Epithelial cell of esophagus (primary cell): ENCODE data around the gene LPP.

Experiments used
- DNase-seq: peaks from one replicate; pipeline ENCODE4 v3.0.0; 2010; ENCODE audit warnings: low read depth
- H3K4me3 ChIP-seq: 2 replicates; pipeline ENCODE4 v1.5.1; 2011; ENCODE audit warnings: mild to moderate bottlenecking, low read length, control low read depth
- TF ChIP-seq, protein P1 (sequence below): IDR thresholded peaks from 2 replicates; pipeline ENCODE4 v1.5.1; 2011; ENCODE audit warnings: low read depth, mild to moderate bottlenecking, low read length, control low read depth, inconsistent platforms; ENCODE audit not compliant: insufficient read depth; ENCODE audit errors: missing control alignments

The LPP gene

GRCh38 chr3:188137051-188137450 lies 16.9 kb upstream of the LPP start:
- TF ChIP-seq, protein P1, sequence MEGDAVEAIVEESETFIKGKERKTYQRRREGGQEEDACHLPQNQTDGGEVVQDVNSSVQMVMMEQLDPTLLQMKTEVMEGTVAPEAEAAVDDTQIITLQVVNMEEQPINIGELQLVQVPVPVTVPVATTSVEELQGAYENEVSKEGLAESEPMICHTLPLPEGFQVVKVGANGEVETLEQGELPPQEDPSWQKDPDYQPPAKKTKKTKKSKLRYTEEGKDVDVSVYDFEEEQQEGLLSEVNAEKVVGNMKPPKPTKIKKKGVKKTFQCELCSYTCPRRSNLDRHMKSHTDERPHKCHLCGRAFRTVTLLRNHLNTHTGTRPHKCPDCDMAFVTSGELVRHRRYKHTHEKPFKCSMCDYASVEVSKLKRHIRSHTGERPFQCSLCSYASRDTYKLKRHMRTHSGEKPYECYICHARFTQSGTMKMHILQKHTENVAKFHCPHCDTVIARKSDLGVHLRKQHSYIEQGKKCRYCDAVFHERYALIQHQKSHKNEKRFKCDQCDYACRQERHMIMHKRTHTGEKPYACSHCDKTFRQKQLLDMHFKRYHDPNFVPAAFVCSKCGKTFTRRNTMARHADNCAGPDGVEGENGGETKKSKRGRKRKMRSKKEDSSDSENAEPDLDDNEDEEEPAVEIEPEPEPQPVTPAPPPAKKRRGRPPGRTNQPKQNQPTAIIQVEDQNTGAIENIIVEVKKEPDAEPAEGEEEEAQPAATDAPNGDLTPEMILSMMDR = no peak
- H3K4me3 ChIP-seq = no peak overlapping the region
- no peak for DNase-seq

DNA sequence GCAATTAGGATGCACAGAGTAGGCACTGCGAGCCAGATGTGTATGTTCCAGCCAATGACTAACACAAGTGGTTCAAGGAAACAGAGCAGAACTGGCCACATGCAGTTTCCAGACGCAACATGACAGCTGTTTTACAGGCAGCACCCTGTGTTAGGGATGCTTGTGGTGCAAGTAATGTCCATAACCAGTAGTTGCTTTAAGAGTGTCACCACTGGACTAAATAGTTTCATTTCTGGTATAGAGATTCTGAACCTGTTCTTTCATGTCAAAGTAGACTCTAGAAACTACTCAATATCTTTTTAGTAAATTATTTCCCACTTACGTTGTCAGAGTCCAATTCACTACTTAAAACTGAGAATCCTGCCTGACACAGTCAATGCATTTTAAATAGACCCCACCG lies 14.5 kb upstream of the LPP start:
- TF ChIP-seq, protein P1 = no peak
- no peak overlapping the region for H3K4me3 ChIP-seq
- DNase-seq = no peak

GRCh38 chr3:188146219-188146618 lies 7.7 kb upstream of the LPP start:
- no peak for DNase-seq
- TF ChIP-seq, protein P1 = no peak
- no peak overlapping the region for H3K4me3 ChIP-seq

- H3K4me3 ChIP-seq = no peak overlapping the region
- TF ChIP-seq, protein P1 = no peak
- DNase-seq = no peak
Observed at GRCh38 chr3:188147782-188148181, 6.2 kb upstream of the LPP start.

DNA sequence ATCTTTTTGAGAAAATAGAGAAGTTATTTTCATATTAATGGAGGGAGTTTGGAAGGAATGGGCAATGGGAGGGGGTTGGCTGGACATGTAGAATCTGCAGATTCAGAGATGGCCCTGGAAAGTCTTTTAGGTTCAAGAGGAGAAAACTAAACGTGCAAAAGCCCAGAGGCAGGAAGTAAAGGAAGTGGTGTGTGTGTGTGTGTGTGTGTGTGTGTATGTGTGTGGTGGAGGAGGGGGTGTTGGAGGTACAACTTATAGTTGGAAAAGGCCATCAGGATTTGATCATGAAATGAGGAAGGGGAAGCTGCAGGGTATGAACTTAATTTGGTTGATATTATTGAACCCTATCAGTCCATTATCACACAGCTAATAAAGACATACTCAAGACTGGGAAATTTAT lies 5.6 kb upstream of the LPP start:
- TF ChIP-seq, protein P1 = no peak
- no peak overlapping the region for H3K4me3 ChIP-seq
- no peak for DNase-seq

GRCh38 chr3:188149587-188149986 lies 4.4 kb upstream of the LPP start:
- no peak for DNase-seq
- no peak overlapping the region for H3K4me3 ChIP-seq
- TF ChIP-seq, protein P1 = no peak

DNA sequence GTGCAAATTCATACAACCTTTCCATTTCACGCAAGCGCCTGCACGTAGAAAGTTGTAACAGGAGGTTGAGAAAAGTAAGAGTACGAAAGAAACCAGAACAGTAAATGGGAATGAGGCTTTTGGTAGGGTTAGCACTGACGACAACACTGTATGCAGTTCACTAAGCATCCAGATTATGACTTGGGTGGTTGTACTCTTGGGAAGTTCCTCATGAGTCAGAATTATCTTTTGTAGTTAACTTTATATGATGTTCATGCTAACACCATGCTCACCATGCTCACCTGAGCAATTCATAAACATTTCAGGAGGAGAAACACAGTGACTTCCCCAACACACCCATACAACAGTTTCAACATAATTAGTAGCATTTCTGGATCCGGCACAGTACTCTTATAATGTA lies 3.0 kb upstream of the LPP start:
- TF ChIP-seq, protein P1 = no peak
- DNase-seq = peak; percentile 46

More for the DNA sequence above, 3.0 kb upstream of the LPP start:
- no peak overlapping the region for H3K4me3 ChIP-seq
